HEK293T (cell line): ENCODE results near the gene TMEM263.

ENCODE experiments used
- BHLHE40 ChIP-seq: fragments of 450-650 bp; IDR thresholded peaks from 2 replicates; pipeline ENCODE4 v1.6.1; 2016; ENCODE audit warnings: mild to moderate bottlenecking, moderate library complexity, borderline replicate concordance
- ELF4 ChIP-seq: fragments of 450-650 bp; IDR thresholded peaks from 2 replicates; pipeline ENCODE4 v1.6.1; 2017; ENCODE audit warnings: antibody characterized with exemption
- FOXA1 ChIP-seq: fragments of 450-650 bp; IDR thresholded peaks from 2 replicates; pipeline ENCODE4 v1.6.1; 2016; ENCODE audit warnings: mild to moderate bottlenecking
- FOXK2 ChIP-seq: fragments of 450-650 bp; IDR thresholded peaks from 2 replicates; pipeline ENCODE4 v1.6.1; 2016; ENCODE audit warnings: mild to moderate bottlenecking
- HDGF ChIP-seq: fragments of 450-650 bp; IDR thresholded peaks from 2 replicates; pipeline ENCODE4 v1.6.1; 2017; ENCODE audit warnings: antibody characterized with exemption, borderline replicate concordance
- NFRKB ChIP-seq: fragments of 450-650 bp; IDR thresholded peaks from 2 replicates; pipeline ENCODE4 v1.6.1; 2016; ENCODE audit warnings: mild to moderate bottlenecking, moderate library complexity
- SP1 ChIP-seq: fragments of 450-650 bp; IDR thresholded peaks from 2 replicates; pipeline ENCODE4 v1.6.1; 2017
- SUZ12 ChIP-seq: fragments of 450-650 bp; IDR thresholded peaks from 2 replicates; pipeline ENCODE4 v1.6.1; 2016; ENCODE audit warnings: mild to moderate bottlenecking
- TARDBP ChIP-seq: fragments of 450-650 bp; IDR thresholded peaks from 2 replicates; pipeline ENCODE4 v1.6.1; 2016
- ZNF384 ChIP-seq: fragments of 450-650 bp; IDR thresholded peaks from 2 replicates; pipeline ENCODE4 v1.6.1; 2016

GRCh38 chr12:106980944-106981343 lies 25.2 kb downstream of the TMEM263 start:
- TF ChIP-seq FOXK2 (no peak), BHLHE40 (no peak), HDGF (no peak), SP1 (no peak), TARDBP (no peak), NFRKB (no peak), ELF4 (no peak), FOXA1 (no peak), SUZ12 (no peak), ZNF384 (no peak)
